HG02571 (cell line): ENCODE measurements around the gene SPRED2.

Experiments used
- ATAC-seq: cut with Tn5 transposase; IDR thresholded peaks from one replicate; pipeline ENCODE4 v1.9.1; 2021; ENCODE audit warnings: mild to moderate bottlenecking, moderate library complexity; ENCODE audit not compliant: unreplicated experiment

The SPRED2 gene

DNA sequence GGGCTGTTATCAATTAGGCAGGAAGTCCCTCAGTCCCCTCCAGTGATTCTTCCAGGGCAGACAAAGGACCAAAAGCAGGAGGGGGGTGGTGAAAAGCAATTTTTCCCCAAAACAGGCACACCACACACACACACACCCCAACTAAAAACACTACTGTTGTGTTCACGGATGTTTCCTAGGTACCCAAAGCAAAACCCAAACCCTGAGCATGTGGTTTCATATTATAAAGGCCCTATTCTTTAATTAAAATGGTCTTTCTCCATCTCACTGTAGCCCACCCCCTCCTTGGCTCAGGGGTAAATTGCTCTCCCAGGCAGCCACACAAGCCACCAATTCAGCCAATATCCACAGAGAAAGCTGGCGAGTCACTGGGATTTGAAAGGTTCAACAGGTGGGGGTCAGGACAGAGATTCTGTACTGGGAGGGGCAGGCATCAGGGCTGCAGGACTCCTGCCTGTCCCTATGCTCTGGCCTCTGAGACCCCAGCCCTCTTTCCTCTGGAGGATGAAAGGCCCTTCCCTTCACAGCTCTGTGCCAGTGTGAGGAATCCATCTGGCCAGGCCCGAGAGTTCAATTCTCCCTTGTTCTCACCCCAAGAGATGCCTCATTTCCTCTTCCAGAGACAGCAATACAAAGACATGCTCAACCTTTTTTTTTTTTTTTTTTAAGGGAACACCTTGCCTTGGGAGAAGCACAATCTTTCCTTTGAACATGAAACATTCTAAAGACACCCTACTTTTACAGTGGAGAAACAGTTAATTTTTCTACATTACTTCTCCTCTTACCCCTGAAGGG lies 43.6 kb downstream of the SPRED2 start:
- ATAC-seq: no peak

DNA sequence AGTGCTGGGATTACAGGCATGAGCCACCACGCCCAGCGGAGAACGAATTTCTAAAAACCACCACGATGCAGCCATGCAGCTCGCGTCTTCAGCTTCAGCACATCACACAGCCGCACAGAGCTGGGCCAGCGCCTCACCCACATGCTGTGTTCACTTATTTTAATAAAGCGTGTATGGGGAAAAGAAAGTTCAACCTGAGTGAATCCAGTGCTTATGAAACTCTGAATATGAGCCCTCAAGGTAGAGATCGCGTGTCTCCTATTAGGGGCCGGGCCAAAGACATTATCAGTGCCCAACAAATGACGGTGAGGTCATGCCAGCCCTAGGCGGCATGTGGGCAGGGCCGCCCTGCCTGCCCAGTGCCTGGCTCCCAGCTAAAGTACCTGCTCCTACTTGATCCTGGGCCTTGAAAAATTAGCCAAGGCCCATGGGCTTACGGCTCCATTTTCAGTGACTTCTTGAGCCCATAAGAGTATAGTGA lies 44.3 kb downstream of the SPRED2 start:
- peak; percentile 51 for ATAC-seq

- ATAC-seq: no peak
Measured at GRCh38 chr2:65386989-65387388, 45.4 kb downstream of the SPRED2 start.

- ATAC-seq: no peak
Measured at GRCh38 chr2:65386344-65386743, 46.1 kb downstream of the SPRED2 start.

- ATAC-seq: no peak
Measured at GRCh38 chr2:65383541-65384488, 48.6 kb downstream of the SPRED2 start.

GRCh38 chr2:65382776-65383357 lies 49.5 kb downstream of the SPRED2 start:
- peak; percentile 64 for ATAC-seq

DNA sequence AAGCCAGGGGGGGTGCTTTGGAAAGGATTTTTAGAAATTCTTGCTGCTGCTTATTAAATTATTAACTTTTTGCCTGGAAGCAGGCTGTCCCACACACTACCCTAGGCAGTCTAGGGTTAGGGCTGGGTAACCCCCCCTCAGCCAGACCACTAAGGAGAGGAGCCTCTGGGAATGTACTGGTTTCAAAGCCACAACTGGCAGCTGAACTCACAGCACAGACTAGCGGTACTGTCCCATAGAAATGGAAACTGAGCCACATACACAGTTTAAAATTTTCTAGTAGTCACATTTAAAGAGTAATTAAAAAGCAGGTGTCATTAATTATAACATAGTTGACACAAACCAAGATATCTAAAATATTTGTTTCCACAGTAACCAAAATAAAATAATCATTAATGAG lies 50.1 kb downstream of the SPRED2 start:
- no peak for ATAC-seq

DNA sequence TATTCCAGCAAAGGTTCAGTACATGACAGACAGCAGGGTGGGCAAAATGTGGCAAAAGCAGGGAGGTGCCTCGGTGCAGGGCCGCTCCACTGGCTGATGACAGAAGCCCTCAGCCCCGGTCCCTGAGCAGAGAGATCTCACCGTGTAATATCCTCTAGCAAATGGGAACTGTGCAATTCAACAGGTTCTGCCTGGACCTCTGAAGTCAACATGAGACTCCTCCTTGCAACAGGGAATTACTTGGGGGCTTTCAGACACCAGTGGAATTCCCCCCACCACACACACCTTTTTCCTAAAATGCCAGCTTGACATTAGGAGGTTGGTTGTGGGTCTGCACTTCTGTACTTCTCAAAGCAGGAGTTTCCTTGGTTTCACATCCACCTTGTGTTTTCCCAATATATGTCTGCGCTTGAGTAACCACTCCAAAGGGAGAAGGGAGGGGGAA lies 50.8 kb downstream of the SPRED2 start:
- no peak for ATAC-seq

GRCh38 chr2:65380255-65380654 lies 52.1 kb downstream of the SPRED2 start:
- ATAC-seq: no peak

GRCh38 chr2:65379721-65380171 lies 52.7 kb downstream of the SPRED2 start:
- ATAC-seq: no peak

DNA sequence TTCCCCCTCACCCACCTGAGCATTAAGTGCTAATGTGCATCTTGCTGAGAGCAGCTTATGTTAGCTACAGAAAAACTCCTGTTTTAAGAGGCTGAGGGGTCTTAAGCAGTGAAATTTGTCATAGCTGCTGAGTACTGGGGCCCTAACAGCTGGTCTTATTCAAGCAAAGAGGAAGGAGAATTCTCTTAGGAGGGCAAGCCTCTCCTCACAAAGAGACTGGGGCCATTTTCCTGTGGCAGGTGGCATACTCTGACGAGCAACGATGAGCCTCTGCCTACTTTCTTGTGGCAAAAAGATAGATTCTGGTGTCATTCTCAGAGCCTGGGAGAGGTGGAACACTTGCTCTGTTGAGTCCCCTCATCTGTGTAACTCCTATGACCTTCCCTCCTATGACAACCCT lies 53.2 kb downstream of the SPRED2 start:
- ATAC-seq: no peak

- ATAC-seq: no peak
Measured at GRCh38 chr2:65378290-65378689, 54.1 kb downstream of the SPRED2 start.

DNA sequence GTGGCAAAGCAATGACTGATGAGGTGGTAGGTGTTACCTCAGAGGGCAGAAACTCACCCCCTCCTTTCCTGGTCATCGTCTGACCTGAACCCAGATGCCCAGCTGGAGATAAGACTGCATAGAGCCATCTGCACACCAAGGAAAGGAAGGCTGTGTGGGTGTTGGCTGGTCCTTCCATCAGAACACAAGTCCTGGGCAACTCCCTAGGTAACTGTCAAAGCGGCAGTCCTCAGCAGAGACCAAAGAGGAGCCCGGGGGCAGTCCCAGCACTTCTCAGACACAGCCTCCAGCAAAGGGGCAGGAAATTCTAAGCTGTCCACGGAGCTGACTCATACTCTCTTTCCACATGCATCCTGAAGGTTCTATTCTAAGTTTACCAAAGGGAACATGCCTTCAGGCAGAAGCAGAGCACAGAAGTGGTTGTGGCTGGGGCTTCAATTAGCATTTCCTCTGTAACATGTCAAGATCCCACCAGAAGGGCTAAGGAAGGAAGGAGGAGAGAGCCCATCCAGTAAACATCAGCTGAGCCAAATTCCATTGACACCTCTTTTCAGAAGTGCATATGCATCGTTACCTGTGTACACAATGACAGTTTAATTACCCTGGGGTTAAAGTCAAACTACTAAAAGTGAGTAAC lies 54.7 kb downstream of the SPRED2 start:
- no peak for ATAC-seq

GRCh38 chr2:65375723-65376122 lies 56.7 kb downstream of the SPRED2 start:
- ATAC-seq: no peak

- no peak for ATAC-seq
Measured at GRCh38 chr2:65374999-65375398, 57.4 kb downstream of the SPRED2 start.

DNA sequence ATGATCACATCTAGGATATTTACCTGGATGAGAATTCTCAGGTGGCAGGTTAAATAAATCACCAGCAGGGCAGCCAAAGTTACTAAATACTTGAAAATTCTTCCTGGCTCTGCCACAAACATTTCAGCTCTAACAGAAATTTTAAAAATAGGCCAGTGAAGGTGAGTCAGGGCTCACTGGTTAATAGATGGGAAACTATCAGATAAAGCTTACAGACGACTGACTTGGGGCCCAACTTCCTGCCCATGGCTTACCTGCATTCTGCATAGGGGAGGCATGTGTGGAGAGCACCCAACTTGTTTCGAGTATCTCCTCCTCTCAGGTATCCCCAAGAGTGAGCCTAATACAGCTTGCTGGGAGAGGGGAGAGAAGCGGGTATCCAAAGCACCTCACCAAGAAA lies 57.8 kb downstream of the SPRED2 start:
- no peak for ATAC-seq

GRCh38 chr2:65373365-65373918 lies 59.0 kb downstream of the SPRED2 start:
- ATAC-seq: no peak

DNA sequence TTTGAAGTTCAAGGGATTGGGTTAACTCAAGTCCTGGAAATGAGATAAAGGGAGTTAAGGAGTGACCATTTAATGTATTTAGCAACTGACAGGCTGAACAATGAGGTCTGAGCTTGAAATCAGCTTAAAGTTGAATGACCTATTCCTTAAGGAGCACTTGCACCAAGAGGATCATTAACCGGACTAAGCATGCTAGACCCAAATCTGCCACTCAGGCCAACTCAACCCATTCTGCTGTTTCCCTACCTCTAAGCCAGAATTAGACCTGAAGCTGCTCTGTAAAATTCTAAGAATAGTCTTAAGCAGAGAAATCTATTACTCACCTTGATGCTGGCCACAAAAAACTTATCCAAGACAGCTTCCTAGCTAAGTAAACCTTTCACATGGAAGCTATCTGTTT lies 59.8 kb downstream of the SPRED2 start:
- ATAC-seq: no peak

- ATAC-seq: no peak
Measured at GRCh38 chr2:65371074-65371434, 61.3 kb downstream of the SPRED2 start.

DNA sequence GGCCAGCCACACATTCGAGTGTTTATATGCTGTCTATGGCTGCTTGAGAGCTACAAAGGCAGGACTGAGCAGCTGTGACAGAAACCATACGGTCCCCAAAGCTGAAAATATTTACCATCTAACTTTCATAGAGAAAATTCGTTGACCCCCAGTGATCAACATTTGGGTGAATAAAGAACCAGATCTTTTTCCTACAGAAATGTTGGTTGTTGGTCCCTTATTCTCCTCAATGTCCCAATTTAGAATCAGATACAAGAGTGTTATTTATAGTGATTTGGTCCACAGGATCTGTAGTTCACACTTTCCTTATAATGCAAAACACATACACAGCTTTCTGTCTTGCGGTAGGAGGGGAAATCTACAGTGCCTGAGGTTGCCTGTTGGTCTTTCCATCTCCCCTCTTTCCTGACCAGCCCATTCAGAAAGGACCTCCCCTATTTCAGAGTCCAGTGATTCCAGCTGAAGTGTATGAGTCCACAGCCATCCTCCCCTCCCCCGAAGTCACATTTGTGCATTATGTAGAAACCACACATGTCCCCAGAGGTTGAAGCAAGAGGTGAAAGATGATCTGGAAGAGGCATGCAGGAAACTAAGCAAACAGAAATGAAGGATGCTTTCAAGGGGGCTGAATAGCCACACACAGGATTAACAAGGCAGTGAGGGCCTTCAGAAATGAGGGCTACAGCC lies 61.9 kb downstream of the SPRED2 start:
- ATAC-seq: no peak
